GM18498 (cell line): ENCODE measurements around the gene LDHB.
"Not testable (repeated sequence)": the region's sequence is repeated elsewhere in the genome, so short reads cannot be mapped to it uniquely, and the experiment has no call there.

Experiments used
- ATAC-seq: cut with Tn5 transposase; IDR thresholded peaks from one replicate; pipeline ENCODE4 v1.9.1; 2021; ENCODE audit warnings: mild to moderate bottlenecking, moderate library complexity; ENCODE audit not compliant: unreplicated experiment

LDHB gene

GRCh38 chr12:21657326-21658077 lies at the start of gene LDHB:
Gene LDHB, minus strand, starts transcription at chr12:21657842. Its CDS starts 3,171 bp downstream, at chr12:21654671.
- ATAC-seq = peak; percentile 96

- ATAC-seq = no peak
These were observed 47.2 kb upstream of the LDHB start for GRCh38 chr12:21704847-21705246.

GRCh38 chr12:21699851-21700250 lies 42.2 kb upstream of the LDHB start:
- no peak for ATAC-seq

GRCh38 chr12:21697904-21698630 lies 40.4 kb upstream of the LDHB start:
- ATAC-seq = no peak

GRCh38 chr12:21696625-21697024 lies 39.0 kb upstream of the LDHB start:
- ATAC-seq = no peak

GRCh38 chr12:21695986-21696385 lies 38.3 kb upstream of the LDHB start:
- no peak for ATAC-seq

GRCh38 chr12:21694660-21695059 lies 37.0 kb upstream of the LDHB start:
- ATAC-seq = no peak

- ATAC-seq = no peak
These were observed 33.9 kb upstream of the LDHB start for GRCh38 chr12:21691515-21691914.

- ATAC-seq = no peak
These were observed 33.2 kb upstream of the LDHB start for GRCh38 chr12:21690704-21691368.

- ATAC-seq = no peak
These were observed 25.5 kb upstream of the LDHB start for GRCh38 chr12:21683115-21683514.

GRCh38 chr12:21678959-21679358 lies 21.3 kb upstream of the LDHB start:
- no peak for ATAC-seq

GRCh38 chr12:21677622-21678277 lies 20.1 kb upstream of the LDHB start:
- no peak for ATAC-seq

- ATAC-seq = no peak
These were observed 19.6 kb upstream of the LDHB start for GRCh38 chr12:21677204-21677603.

GRCh38 chr12:21676776-21677175 lies 19.1 kb upstream of the LDHB start:
- ATAC-seq = no peak

GRCh38 chr12:21675641-21676040 lies 18.0 kb upstream of the LDHB start:
- no peak for ATAC-seq

- no peak for ATAC-seq
These were observed 17.5 kb upstream of the LDHB start for GRCh38 chr12:21675096-21675495.

- not testable (repeated sequence) for ATAC-seq
These were observed 16.3 kb upstream of the LDHB start for GRCh38 chr12:21673830-21674552.

GRCh38 chr12:21672146-21672545 lies 14.5 kb upstream of the LDHB start:
- ATAC-seq = no peak

- ATAC-seq = no peak
These were observed 9.1 kb upstream of the LDHB start for GRCh38 chr12:21666722-21667121.

- ATAC-seq = no peak
These were observed 8.2 kb upstream of the LDHB start for GRCh38 chr12:21665816-21666215.
